Measurements from ENCODE around the gene CACNB4. TPM values are rescaled to one million over a fixed set of nuclear protein-coding genes. Genes with fewer than 3 reads are reported as not detected.
"Not testable (repeated sequence)": the region's sequence is repeated elsewhere in the genome, so short reads cannot be mapped to it uniquely, and the experiment has no call there.

CACNB4 gene
- total RNA-seq, 1 donor = 0.43 TPM

- no peak for DNase-seq (ENCODE audit: low read depth)
- no peak overlapping the region for H3K4me3 ChIP-seq (ENCODE audit: low read depth, low read length)
- no peak for TF ChIP-seq CTCF (IDR thresholded peaks at IDR 0.05; ENCODE audit: insufficient read depth, low read depth, low read length)
Measured at GRCh38 chr2:151882786-151883445, 215.9 kb downstream of the CACNB4 start.

GRCh38 chr2:151881342-151881741, 217.5 kb downstream of the CACNB4 start:
- no peak for TF ChIP-seq CTCF (IDR thresholded peaks at IDR 0.05; ENCODE audit: insufficient read depth, low read depth, low read length)
- H3K4me3 ChIP-seq (ENCODE audit: low read depth, low read length) = no peak overlapping the region
- DNase-seq (ENCODE audit: low read depth) = no peak

GRCh38 chr2:151880586-151880985, 218.3 kb downstream of the CACNB4 start:
- no peak overlapping the region for H3K4me3 ChIP-seq (ENCODE audit: low read depth, low read length)
- DNase-seq (ENCODE audit: low read depth) = no peak
- no peak for TF ChIP-seq CTCF (IDR thresholded peaks at IDR 0.05; ENCODE audit: insufficient read depth, low read depth, low read length)

GRCh38 chr2:151878655-151879563, 219.9 kb downstream of the CACNB4 start:
- DNase-seq (ENCODE audit: low read depth) = peak; percentile 18
- no peak overlapping the region for H3K4me3 ChIP-seq (ENCODE audit: low read depth, low read length)
- TF ChIP-seq CTCF (IDR thresholded peaks at IDR 0.05; ENCODE audit: insufficient read depth, low read depth, low read length) = no peak

- DNase-seq (ENCODE audit: low read depth) = no peak
- TF ChIP-seq CTCF (IDR thresholded peaks at IDR 0.05; ENCODE audit: insufficient read depth, low read depth, low read length) = no peak
Measured at GRCh38 chr2:151878204-151878603, 220.6 kb downstream of the CACNB4 start.

GRCh38 chr2:151875631-151876030, 223.2 kb downstream of the CACNB4 start:
- DNase-seq (ENCODE audit: low read depth); H3K4me3 ChIP-seq (ENCODE audit: low read depth, low read length): not testable (repeated sequence)

More at GRCh38 chr2:151878204-151878603, 220.6 kb downstream of the CACNB4 start:
- no peak overlapping the region for H3K4me3 ChIP-seq (ENCODE audit: low read depth, low read length)

- no peak overlapping the region for H3K4me3 ChIP-seq (ENCODE audit: low read depth, low read length)
- no peak for DNase-seq (ENCODE audit: low read depth)
- no peak for TF ChIP-seq CTCF (IDR thresholded peaks at IDR 0.05; ENCODE audit: insufficient read depth, low read depth, low read length)
Measured at GRCh38 chr2:151872463-151872862, 226.4 kb downstream of the CACNB4 start.

All from fibroblast of villous mesenchyme (primary cell).